MCF 10A (cell line): Measurements from ENCODE around the gene LZTS2. TPM values are rescaled to one million over a fixed set of nuclear protein-coding genes. Genes with fewer than 3 reads are reported as not detected.

Experiments
- BruUV-seq: library from RNA; stranded (reverse); fragments of 400-500 nt; replicated peaks from 2 replicates; lab custom pipeline; 2021; lab: Mats Ljungman, UMichigan
- CTCF ChIA-PET: fragments of 300-600 bp; sonication (Branson Sonifier 250); formaldehyde crosslinking; extraction: SDS; loops from one replicate; lab custom pipeline; 2021; ENCODE audit warnings: antibody characterized with exemption, inconsistent platforms; lab: Yijun Ruan, JAX
- POLR2A ChIA-PET: fragments of 300-600, 350-650 bp; sonication (Branson Sonifier 250); formaldehyde crosslinking; extraction: SDS; loops from one replicate; lab custom pipeline; 2020; ENCODE audit warnings: antibody characterized with exemption, inconsistent platforms; lab: Yijun Ruan, JAX
- DNase-seq: peaks from one replicate; pipeline ENCODE4 v3.0.0-alpha.2; 2018; ENCODE audit not compliant: unreplicated experiment
- H3K27ac Mint-ChIP-seq: one replicate; pipeline ENCODE4 v1.8.0; 2022; ENCODE audit warnings: mild to moderate bottlenecking, low read depth, mixed read lengths; ENCODE audit not compliant: unreplicated experiment
- H3K27me3 Mint-ChIP-seq: one replicate; pipeline ENCODE4 v1.8.0; 2022; ENCODE audit warnings: mixed read lengths; ENCODE audit not compliant: insufficient read depth, unreplicated experiment
- H3K36me3 Mint-ChIP-seq: one replicate; pipeline ENCODE4 v1.8.0; 2022; ENCODE audit warnings: mild to moderate bottlenecking, moderate library complexity, mixed read lengths; ENCODE audit not compliant: insufficient read depth, unreplicated experiment
- H3K4me1 Mint-ChIP-seq: one replicate; pipeline ENCODE4 v1.8.0; 2022; ENCODE audit warnings: mixed read lengths; ENCODE audit not compliant: insufficient read depth, unreplicated experiment
- H3K4me3 Mint-ChIP-seq: one replicate; pipeline ENCODE4 v1.8.0; 2022; ENCODE audit warnings: mild to moderate bottlenecking, moderate library complexity, mixed read lengths; ENCODE audit not compliant: unreplicated experiment
- H3K9me3 Mint-ChIP-seq: one replicate; pipeline ENCODE4 v1.8.0; 2022; ENCODE audit warnings: mixed read lengths; ENCODE audit not compliant: unreplicated experiment
- CTCF ChIP-seq: fragments of 200-600 bp; IDR thresholded peaks from one replicate; pipeline ENCODE4 v1.8.0; 2022; ENCODE audit warnings: antibody characterized with exemption, mild to moderate bottlenecking; ENCODE audit not compliant: unreplicated experiment
- intact Hi-C: fragments of 100-400 bp; cut with micrococcal nuclease; formaldehyde crosslinking; loops from 2 replicates; pipeline ENCODE4 v1.14.1; 2022
- total RNA-seq: library from RNA; stranded (reverse); gene quantifications from 2 replicates; pipeline ENCODE4 v1.2.3, GENCODE V29; 2022

LZTS2 gene
- total RNA-seq, 1 experiment from 2014 or later, result 15.2 TPM

GRCh38 chr10:100996678-100997359, 2.8 kb upstream of the LZTS2 start:
- Mint-ChIP-seq H3K36me3 (peaks cover 36% of the 10 kb centered on the region), H3K9me3 (no peaks in the 10 kb centered on the region), H3K4me1 (peaks cover 19% of the 10 kb centered on the region), H3K4me3 (peak overlapping the region; percentile 76), H3K27ac (no peak overlapping the region), H3K27me3 (no peaks in the 10 kb centered on the region)
- ChIA-PET POLR2A (interaction anchor here (0.6 to 7.5 kb wide), 14 partner anchors 8 to 1507 kb away, joined by 3 to 74 read pairs (median 4); partner anchors contain the start of genes KAZALD1, MRPL43, OGA and PDZD7), CTCF (interaction anchor here (0.6 to 12.3 kb wide), 17 partner anchors 9 to 1103 kb away, joined by 3 to 199 read pairs (median 4); partner anchors contain the start of genes HIF1AN, MRPL43, PDZD7 and SEMA4G)
- peak; percentile 34 for DNase-seq
- intact Hi-C loops, result no loop called here
- TF ChIP-seq CTCF, result no peak
- no TSS peak for BruUV-seq

- no TSS peak for BruUV-seq
- peak overlapping the region; percentile 44 for H3K27ac Mint-ChIP-seq
- H3K27me3 Mint-ChIP-seq, result no peaks in the 10 kb centered on the region
- H3K4me1 Mint-ChIP-seq, result peaks cover 19% of the 10 kb centered on the region
- H3K9me3 Mint-ChIP-seq, result no peaks in the 10 kb centered on the region
- POLR2A ChIA-PET, result interaction anchor here (0.6 to 7.5 kb wide), 19 partner anchors 9 to 1506 kb away, joined by 3 to 74 read pairs (median 4); partner anchors contain the start of genes KAZALD1, MRPL43, OGA and PDZD7
- peaks cover 34% of the 10 kb centered on the region for H3K36me3 Mint-ChIP-seq
- peak overlapping the region; percentile 76 for H3K4me3 Mint-ChIP-seq
- DNase-seq, result peak; percentile 79
- intact Hi-C loops, result loop anchor here (1.0 kb wide), 1 partner anchor 16 kb away; no protein-coding TSS in a partner anchor
- CTCF ChIA-PET, result interaction anchor here (0.6 to 12.3 kb wide), 26 partner anchors 9 to 1357 kb away, joined by 3 to 199 read pairs (median 4); partner anchors contain the start of genes HIF1AN, MRPL43, PDZD7 and SEMA4G
- peak; percentile 82 for TF ChIP-seq CTCF
Measured at GRCh38 chr10:100997360-100998182, 2.0 kb upstream of the LZTS2 start.

- Mint-ChIP-seq H3K4me3 (peak overlapping the region; percentile 76), H3K9me3 (no peaks in the 10 kb centered on the region), H3K36me3 (peaks cover 26% of the 10 kb centered on the region), H3K4me1 (peaks cover 19% of the 10 kb centered on the region), H3K27me3 (no peaks in the 10 kb centered on the region), H3K27ac (peak overlapping the region; percentile 44)
- TF ChIP-seq CTCF, result no peak
- ChIA-PET POLR2A (interaction anchor here (0.6 to 7.5 kb wide), 14 partner anchors 8 to 341 kb away, joined by 3 to 74 read pairs (median 6); partner anchors contain the start of genes KAZALD1, MRPL43, PDZD7 and SFXN3), CTCF (interaction anchor here (0.6 to 12.3 kb wide), 20 partner anchors 8 to 1356 kb away, joined by 3 to 199 read pairs (median 4); partner anchors contain the start of genes MRPL43, PDZD7, SFXN3 and TWNK)
- no TSS peak for BruUV-seq
- intact Hi-C loops, result loop anchor here (1.0 kb wide), 1 partner anchor 15 kb away; no protein-coding TSS in a partner anchor
- peak; percentile 86 for DNase-seq
Measured at GRCh38 chr10:100998183-100998990, 1.2 kb upstream of the LZTS2 start.
